22Rv1 (cell line): ENCODE results near the gene MRPL24.

Experiments used
- CTCF ChIP-seq: fragments of 450-650 bp; IDR thresholded peaks from 2 replicates; pipeline ENCODE4 v1.5.1; 2017; ENCODE audit warnings: mild to moderate bottlenecking
- ZFX ChIP-seq: fragments of 450-650 bp; IDR thresholded peaks from 2 replicates; pipeline ENCODE4 v1.6.1; 2017; ENCODE audit warnings: antibody characterized with exemption, borderline replicate concordance

GRCh38 chr1:156743367-156744302, 2.7 kb upstream of the MRPL24 start:
- TF ChIP-seq CTCF (no peak), ZFX (no peak)
